ENCODE measurements around the gene WIPF3.

Gene WIPF3

DNA sequence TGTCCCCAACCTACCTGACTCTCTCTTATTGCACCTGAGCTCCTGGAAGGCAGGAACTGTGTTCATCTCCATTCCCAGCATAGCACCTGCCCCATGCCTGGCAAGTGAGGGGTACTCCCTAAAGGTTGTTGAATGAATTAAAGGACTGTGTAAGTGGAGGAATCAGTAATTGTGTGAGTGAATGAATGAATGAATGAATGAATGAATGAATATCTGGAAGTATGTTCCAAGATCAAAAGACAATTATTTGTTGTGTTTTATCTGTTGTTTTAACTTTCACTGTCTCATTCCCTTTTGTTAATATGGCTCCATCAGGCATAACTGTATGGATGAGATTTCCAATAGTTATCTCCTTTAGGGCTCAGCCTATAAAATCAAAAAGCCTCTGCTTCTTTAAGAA is 4.0 kb downstream of the WIPF3 start:
- no peak for DNase-seq

GRCh38 chr7:29810813-29811482 is 4.6 kb downstream of the WIPF3 start:
- DNase-seq = no peak

- DNase-seq = no peak
Measured at GRCh38 chr7:29811586-29811985, 5.3 kb downstream of the WIPF3 start.

GRCh38 chr7:29812185-29812876 is 6.0 kb downstream of the WIPF3 start:
- DNase-seq = no peak

DNA sequence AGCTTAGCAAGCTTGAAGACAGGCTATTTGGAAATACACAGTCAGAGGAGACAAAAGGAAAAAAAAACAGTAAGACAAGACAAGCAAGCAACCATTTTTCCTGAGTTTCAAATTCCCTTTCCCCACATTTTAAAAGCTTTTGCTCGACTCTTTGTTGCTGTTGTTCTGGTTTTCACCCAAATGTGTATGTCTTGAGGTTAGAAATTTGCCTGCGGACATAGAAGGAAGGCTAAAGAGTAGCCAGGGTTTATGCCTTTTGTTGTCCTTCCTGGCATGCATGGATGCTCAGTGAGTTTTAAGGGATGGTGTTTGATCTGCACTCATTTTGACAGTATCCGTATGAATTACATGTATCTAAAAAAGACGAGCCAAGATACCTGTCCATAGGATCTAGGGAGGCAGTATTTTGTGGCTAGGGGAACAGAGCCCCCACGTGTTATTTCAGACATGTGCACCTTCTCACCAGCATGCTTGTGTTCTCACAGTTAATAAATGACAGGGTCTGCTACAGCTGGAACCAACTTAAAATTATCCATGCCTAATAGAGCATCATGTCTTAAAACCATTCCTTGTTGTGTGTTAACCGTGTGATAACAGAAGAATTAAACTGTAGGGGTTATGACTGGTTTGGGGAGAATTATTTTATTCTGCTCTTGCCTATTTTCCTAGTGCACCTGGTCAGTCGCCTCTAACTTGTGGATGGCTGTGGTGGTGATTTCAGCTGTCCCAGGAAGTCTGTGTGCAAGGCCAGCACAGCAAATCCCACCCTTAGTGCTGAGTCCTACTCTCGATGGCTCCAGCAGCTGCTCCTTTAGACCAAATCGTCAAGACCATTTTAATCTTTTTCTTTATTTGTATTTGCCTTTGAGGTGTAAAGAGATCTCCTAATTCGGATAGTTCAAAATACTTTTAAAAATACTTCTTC is 9.1 kb downstream of the WIPF3 start:
- no peak for DNase-seq

- no peak for DNase-seq
Measured at GRCh38 chr7:29818308-29818707, 12.0 kb downstream of the WIPF3 start.

DNA sequence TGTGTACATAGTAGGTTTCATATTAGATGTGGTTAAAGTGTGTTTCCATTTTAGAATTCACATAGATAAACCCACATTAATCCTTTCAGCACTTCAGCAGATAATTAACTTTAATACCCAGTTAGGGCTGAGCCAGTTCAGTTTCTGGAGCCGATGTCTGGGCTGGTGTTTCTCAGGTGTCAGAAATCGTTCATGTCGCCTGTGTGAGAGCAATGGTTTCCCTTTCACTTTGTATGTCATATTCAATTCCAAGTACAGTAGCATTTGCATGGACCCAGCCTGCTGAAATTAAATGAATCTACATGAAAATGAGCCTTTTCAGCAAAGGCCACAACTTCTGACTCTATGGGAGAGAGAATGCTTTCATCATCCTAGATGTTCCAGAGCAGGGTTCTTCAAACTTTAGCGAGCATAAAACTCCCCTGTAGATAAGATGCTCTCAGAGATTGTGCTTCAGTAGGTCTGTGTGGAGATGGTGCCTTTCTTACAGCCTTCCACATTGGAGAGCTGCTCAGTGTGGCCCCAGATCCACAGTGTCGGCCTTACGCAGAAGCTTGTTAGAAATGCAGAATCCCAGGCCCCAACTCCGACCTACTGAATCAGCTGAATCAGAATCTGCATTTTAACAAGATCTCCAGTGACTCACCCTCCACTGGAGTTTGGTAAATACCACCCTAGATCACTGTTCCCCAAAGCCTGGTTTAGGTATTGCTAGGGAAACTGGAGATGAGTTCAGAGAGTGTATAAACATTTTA is 19.6 kb downstream of the WIPF3 start:
- no peak for DNase-seq

DNA sequence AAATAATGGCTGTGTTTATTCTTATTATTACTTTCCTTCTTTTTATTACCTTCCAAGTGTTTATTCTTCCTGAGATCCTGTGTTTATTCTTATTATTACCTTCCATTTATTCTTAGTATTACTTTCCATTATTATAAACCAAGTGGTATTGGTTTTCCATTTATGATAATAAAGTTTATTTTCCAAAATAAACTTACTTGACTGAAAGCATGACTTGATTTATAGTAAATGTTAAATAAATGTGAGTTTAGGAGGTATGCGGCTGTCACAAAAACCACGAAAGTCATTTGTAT is 20.2 kb downstream of the WIPF3 start:
- DNase-seq = no peak

DNA sequence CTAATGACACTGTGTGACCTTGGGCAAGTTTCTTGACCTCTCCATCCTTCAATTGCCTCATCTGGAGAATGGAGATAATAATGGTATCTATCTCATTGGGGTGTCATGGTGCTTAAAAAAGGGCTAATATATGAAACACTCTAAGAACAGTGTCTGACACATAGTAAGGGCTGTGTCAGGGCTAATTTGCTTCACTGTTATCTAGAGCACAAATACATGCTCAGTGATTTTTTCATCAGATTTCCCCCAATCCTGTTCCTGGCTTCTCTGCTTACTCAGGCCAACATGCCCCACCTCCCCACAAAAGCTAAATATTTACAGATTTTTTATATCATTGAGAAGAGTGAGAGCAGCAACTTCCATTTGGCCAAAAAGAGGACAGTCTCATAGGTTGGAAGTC is 20.6 kb downstream of the WIPF3 start:
- DNase-seq = no peak

GRCh38 chr7:29831705-29832104 is 25.4 kb downstream of the WIPF3 start:
- DNase-seq = no peak

GRCh38 chr7:29833929-29834328 is 27.6 kb downstream of the WIPF3 start:
- DNase-seq = no peak

- DNase-seq = no peak
Measured at GRCh38 chr7:29835718-29836117, 29.4 kb downstream of the WIPF3 start.

GRCh38 chr7:29839302-29839701 is 33.0 kb downstream of the WIPF3 start:
- DNase-seq = no peak

DNA sequence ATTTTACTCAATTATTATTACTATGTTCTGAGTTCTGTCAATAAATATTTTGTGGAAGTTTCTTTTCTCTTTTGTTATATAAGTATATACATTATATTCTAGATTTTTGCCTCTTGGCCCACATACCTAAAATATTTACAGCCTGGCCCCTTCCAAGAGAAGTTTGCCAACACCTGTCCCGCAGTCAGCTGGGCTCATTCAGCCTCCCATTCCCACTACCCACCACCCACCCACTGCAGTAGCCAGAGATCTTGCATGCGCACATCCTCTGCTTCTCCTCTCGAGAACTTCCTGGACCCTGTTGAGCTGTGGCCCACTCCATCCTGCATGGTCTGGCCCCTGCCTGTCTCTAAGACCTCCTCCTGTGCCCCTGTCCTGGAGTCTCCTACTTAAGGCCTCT is 33.6 kb downstream of the WIPF3 start:
- no peak for DNase-seq

DNA sequence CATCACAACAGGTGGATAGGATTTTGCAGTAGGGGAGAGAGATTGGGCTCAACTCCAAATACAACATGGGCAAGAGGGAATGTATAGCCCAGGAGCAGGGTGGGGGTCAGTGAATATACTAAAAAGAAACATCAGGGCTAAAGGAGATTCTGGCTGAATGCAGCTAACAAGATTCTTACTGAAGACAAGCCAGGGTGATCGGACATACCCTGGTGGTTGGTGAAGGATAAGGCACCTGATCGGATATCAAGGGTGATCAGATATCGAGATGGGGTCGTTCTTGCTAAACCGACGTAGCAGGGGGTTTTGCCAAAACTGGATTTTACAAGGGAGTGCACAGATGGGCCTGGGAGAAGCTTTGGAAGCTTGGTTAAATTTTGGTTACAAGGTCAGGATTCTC is 34.4 kb downstream of the WIPF3 start:
- no peak for DNase-seq

- DNase-seq = no peak
Measured at GRCh38 chr7:29841926-29842701, 35.8 kb downstream of the WIPF3 start.

DNA sequence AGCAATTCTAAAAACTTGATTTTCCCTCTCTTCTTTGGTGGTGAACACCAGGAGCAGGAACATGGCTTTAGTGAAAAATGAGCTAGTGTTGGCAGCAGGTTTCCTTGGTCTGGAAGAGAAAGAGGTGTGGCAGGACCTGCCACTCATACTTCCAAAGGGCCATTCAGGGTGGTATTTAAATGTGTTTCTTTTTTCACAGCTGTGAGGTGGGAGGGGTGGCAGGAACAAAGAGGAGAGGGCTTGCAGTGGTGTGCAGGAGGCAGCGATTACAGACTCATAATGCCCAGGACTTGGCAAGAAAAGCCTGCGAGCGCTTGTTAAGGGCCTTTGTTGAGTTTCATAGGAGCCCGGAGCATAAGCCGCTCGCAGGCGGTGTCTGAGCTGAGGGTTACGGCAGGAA is 36.8 kb downstream of the WIPF3 start:
- no peak for DNase-seq

GRCh38 chr7:29843726-29844125 is 37.4 kb downstream of the WIPF3 start:
- DNase-seq = no peak

- no peak for DNase-seq
Measured at GRCh38 chr7:29844559-29844958, 38.3 kb downstream of the WIPF3 start.

DNA sequence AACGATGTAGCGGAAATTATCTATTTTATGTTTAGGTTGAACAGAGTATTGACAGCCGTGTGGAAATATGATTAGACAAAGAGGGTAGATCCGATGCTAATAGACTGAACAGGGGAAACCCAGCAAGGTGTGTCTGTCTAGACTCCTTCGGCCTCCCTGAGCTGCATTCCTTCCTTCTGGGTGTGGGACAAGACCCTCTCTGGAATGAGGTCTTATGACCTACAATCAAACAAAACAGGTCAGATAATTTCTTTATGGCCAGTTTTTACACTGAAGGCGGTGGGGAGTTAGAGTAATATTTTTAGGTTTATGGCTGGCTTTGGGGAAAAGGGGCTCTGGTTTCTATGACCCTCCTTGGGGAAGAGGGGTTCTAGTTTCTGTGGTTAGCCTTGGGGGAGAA is 41.2 kb downstream of the WIPF3 start:
- DNase-seq = no peak

DNA sequence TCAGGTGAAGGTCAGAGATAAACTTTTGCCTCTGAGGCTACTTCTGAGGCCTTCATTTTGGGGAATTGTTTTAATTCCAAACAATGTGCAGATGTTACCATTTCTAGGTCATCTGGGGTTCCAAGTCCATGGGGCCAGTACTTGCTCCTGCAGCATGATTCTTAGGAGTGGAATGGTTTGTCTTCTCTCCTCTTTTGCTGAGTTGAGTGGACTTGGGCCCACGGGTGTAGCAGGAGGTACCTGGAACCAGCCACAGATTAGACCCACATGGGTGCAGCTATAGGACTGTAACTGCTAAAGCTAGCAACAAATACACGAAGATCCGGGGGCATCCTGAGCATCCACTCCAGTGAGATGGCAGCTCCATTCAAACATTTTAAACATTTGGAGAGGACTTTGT is 41.6 kb downstream of the WIPF3 start:
- no peak for DNase-seq

GRCh38 chr7:29848941-29849340 is 42.6 kb downstream of the WIPF3 start:
- DNase-seq = no peak

Data from CD4-positive, alpha-beta T cell treated with Interleukin-4 for 1 hour (primary cell).